Choroid plexus epithelial cell (primary cell): ENCODE measurements around the gene ANKRD22.

Source experiments
- DNase-seq: peaks from one replicate; pipeline ENCODE4 v3.0.0-alpha.2; 2010; ENCODE audit warnings: low read depth
- H3K4me3 ChIP-seq: 2 replicates; pipeline ENCODE4 v1.5.1; 2011; ENCODE audit warnings: low read depth, mild to moderate bottlenecking, control low read depth, low read length, moderate library complexity
- TF ChIP-seq, protein P1 (sequence below): conservative IDR thresholded peaks from 2 replicates; pipeline ENCODE4 v1.5.1; 2011; ENCODE audit warnings: low read depth, mild to moderate bottlenecking, control low read depth, inconsistent platforms, low read length, moderate library complexity

ANKRD22 gene

DNA sequence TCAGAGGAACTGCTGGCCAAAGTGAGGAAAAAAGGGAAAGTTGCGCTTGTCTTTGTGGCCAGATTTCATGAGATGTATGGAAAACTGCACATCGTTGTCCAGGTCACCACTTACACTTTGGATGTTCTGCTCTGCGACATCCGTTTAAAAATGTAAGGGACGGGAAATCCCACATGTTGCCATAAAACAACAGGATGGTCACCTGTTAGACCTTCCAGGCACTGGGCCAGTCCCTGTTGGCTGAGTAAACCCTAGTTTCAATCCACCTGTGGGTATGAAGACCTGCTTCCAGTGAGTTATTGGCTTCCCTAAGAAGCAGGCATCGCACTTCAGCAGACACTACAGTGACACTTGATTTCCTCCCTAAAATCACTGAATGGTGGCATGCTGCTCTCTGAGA lies 25.7 kb upstream of the ANKRD22 start:
- H3K4me3 ChIP-seq: no peak overlapping the region
- no peak for DNase-seq
- TF ChIP-seq, protein P1, sequence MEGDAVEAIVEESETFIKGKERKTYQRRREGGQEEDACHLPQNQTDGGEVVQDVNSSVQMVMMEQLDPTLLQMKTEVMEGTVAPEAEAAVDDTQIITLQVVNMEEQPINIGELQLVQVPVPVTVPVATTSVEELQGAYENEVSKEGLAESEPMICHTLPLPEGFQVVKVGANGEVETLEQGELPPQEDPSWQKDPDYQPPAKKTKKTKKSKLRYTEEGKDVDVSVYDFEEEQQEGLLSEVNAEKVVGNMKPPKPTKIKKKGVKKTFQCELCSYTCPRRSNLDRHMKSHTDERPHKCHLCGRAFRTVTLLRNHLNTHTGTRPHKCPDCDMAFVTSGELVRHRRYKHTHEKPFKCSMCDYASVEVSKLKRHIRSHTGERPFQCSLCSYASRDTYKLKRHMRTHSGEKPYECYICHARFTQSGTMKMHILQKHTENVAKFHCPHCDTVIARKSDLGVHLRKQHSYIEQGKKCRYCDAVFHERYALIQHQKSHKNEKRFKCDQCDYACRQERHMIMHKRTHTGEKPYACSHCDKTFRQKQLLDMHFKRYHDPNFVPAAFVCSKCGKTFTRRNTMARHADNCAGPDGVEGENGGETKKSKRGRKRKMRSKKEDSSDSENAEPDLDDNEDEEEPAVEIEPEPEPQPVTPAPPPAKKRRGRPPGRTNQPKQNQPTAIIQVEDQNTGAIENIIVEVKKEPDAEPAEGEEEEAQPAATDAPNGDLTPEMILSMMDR: no peak

DNA sequence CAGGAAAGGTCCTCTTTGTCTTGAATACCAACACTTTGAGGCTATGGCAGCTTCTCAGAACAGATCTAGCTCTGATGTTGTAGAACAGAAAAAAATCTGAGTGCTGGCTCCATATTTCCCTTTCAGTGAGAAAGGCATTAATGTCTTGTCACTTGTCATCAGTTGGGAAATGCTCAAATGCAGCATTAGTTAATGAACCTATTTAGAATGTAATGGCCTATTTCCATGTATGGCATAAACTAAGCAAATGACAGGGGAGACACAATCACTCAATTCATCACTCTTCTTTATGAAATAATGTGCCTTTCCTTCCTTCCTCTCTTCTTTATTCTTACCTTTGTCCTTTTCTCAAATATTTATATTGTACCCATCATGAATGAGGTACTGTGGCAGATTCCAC lies 23.4 kb upstream of the ANKRD22 start:
- TF ChIP-seq, protein P1: no peak
- no peak overlapping the region for H3K4me3 ChIP-seq
- no peak for DNase-seq

DNA sequence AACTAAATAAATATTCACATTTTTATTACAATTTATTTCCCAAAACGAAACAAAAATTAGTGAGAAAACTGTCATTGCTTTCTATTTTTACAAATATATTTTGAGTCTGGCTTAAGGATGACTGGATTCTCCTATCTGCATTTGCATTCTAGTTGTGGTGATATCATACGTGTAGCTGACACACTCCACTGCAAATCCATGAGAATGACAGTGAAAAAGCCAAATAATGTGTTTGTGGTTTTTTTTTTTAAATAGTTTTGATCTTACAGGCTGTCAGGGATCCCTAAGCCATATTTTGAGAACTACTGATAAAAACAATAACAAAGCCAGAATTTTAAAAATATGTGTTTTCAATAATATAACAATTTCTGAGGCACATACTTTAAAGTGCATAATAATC lies 22.6 kb upstream of the ANKRD22 start:
- TF ChIP-seq, protein P1: no peak
- no peak for DNase-seq
- H3K4me3 ChIP-seq: no peak overlapping the region

DNA sequence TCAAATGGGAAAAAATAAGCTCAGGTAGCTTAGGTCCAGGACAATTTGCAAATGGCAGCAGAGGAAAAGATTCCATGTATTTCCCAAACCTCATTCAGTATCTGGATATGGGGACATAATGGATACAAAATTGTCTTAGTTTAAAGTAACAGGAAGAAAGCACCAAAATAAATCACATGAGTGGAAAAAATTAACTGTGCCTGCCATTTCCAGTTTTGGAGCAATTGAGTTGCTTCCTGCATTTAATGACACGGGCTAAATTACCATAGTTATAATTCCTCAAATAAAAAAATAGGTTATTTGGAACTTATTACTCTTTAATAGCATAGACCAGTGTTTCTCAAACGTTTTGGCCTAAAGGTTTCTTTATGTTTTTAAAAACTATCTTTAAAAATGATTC lies 22.1 kb upstream of the ANKRD22 start:
- TF ChIP-seq, protein P1: no peak
- no peak for DNase-seq
- no peak overlapping the region for H3K4me3 ChIP-seq

DNA sequence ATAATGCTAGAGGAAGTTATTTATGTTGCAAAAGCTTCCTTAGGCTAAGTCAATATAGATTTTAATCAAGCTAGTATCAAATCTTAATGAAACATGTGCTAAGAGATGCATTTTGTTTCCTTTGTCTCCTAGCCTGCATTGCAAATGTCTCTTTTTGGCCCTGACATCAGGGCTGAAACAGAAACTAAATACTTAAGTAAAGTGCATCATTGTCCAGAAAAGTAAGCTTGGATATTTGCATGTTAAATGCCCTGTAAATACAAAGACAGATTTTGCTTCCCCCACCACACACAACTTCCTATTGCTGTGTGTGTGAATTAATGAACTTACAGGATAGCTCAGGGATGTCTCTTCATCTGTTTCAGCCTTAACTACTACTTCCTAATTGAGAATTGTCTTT lies 18.4 kb upstream of the ANKRD22 start:
- H3K4me3 ChIP-seq: no peak overlapping the region
- DNase-seq: no peak
- TF ChIP-seq, protein P1: no peak

DNA sequence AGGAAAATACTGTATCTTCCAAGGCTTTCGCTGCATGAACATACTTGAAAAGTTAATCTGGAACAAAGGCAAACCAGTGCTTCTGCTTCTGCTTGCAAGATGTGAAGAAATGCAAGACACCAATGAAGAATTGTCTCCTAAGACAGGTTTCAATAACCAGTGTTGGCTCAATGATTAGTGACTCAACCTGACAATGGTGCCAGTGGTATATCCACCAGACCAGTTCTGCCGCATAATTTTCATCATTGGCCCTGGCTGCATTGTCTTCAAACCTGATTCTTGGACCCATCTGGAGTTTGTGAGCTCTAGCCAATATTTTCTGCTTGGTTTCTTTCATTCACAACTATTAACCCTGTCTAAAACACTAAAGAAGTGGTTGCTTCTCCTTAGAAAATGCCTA lies 14.8 kb upstream of the ANKRD22 start:
- TF ChIP-seq, protein P1: no peak
- no peak for DNase-seq
- no peak overlapping the region for H3K4me3 ChIP-seq

DNA sequence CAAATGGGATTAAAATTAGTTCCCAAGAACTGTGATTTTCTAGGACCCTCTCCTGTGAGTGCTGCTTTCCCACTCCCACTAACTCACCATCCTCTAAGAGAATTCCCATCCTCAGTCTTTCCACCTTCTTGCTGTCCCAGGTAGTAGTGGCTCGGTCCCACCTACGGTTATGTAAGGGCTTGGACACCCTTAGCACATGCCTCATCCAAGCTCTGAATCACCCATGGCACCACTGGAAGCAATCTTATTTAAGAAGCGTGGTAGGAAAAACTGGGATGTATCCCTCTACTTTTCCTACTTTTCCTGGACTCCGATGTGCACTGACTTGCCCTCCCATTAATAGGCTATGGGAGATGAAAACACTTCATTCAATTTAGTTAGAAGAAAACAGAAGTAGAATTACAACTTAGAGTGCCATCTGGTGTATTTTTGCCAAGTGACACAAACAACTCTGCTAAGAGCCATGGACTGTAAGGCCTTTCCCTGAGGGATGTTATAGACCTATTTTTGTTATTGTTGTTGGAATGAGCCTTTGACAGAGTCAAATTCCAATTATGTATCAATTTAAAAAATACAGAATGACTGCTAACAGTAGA lies 13.7 kb upstream of the ANKRD22 start:
- TF ChIP-seq, protein P1: peak; percentile 39
- H3K4me3 ChIP-seq: no peak overlapping the region

More for the DNA sequence above, 13.7 kb upstream of the ANKRD22 start:
- DNase-seq: peak; percentile 61
